GM10266 (cell line): ENCODE results near the gene PET117.
A peak's percentile ranks its signal among the peaks of the same experiment; 100 is the strongest.
"Not testable (repeated sequence)": the region's sequence is repeated elsewhere in the genome, so short reads cannot be mapped to it uniquely, and the experiment has no call there.

Source experiments
- DNase-seq: peaks from one replicate; pipeline ENCODE4 v3.0.0; 2012; ENCODE audit errors: extremely low spot score
- CTCF ChIP-seq: IDR thresholded peaks from 2 replicates; pipeline ENCODE4 v1.5.1; 2012; ENCODE audit warnings: mild to moderate bottlenecking, low read depth; ENCODE audit not compliant: control insufficient read depth, insufficient read depth; ENCODE audit errors: missing control alignments

PET117 gene

GRCh38 chr20:18137412-18138265, at the start of gene PET117, which contains the start of gene KAT14:
PET117 (plus strand) TSS chr20:18137863; CDS start chr20:18137956, 93 bp downstream.
KAT14 (plus strand) TSS chr20:18137863; CDS start chr20:18142661, 4,798 bp downstream.
- DNase-seq: peak; percentile 88
- TF ChIP-seq CTCF: no peak

GRCh38 chr20:18088298-18088697, 49.4 kb upstream of the PET117 start:
- not testable (repeated sequence) for DNase-seq

GRCh38 chr20:18088841-18089240, 48.8 kb upstream of the PET117 start:
- not testable (repeated sequence) for DNase-seq

- no peak for DNase-seq
- no peak for TF ChIP-seq CTCF
Observed at GRCh38 chr20:18090044-18090443, 47.6 kb upstream of the PET117 start.

- DNase-seq: no peak
- no peak for TF ChIP-seq CTCF
Observed at GRCh38 chr20:18090477-18090876, 47.2 kb upstream of the PET117 start.

DNA sequence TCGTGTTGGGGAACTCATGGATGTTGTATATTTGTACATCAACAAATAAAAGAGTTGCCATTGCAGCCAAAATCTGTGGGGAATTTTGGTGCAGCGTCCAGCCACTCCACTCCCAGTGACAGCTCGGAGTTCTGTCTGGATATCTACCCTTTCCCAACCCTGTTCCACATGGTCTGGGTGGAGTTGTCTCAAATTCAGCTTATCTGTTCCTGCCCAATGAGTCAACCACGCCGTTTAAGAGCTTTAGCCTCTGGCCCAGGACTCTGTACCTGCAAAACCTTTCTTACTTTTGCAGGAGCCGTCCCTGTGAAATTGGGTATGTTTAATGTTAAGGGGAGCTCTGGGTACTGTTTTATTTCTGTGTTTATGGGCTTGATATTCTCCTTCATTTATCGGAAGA, 46.0 kb upstream of the PET117 start:
- no peak for DNase-seq
- no peak for TF ChIP-seq CTCF

GRCh38 chr20:18092890-18093289, 44.8 kb upstream of the PET117 start:
- no peak for DNase-seq
- TF ChIP-seq CTCF: no peak

GRCh38 chr20:18093388-18093787, 44.3 kb upstream of the PET117 start:
- TF ChIP-seq CTCF: no peak
- no peak for DNase-seq
